COLO668 (cell line): Measurements from ENCODE around the gene ERI2.

Experiments
- DNase-seq: peaks from one replicate; lab custom pipeline; 2025; ENCODE audit not compliant: unreplicated experiment; lab: John Stamatoyannopoulos, UW

ERI2 gene, protein sequence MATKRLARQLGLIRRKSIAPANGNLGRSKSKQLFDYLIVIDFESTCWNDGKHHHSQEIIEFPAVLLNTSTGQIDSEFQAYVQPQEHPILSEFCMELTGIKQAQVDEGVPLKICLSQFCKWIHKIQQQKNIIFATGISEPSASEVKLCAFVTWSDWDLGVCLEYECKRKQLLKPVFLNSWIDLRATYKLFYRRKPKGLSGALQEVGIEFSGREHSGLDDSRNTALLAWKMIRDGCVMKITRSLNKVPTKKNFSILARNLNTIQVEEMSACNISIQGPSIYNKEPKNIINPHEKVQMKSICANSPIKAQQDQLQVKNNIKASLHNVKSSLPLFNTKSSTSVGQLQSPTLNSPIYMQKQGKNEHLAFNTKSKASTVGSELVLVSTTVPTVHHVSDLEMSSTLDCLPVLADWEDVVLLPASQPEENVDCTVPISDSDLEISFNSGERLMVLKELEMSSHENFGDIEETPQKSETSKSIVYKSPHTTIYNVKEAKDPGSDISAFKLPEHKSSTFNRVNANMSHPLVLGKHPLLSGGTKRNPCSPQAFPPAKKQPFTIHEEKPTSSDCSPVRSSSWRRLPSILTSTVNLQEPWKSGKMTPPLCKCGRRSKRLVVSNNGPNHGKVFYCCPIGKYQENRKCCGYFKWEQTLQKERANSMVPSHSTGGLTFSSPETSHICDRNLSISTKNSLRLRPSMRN

DNA sequence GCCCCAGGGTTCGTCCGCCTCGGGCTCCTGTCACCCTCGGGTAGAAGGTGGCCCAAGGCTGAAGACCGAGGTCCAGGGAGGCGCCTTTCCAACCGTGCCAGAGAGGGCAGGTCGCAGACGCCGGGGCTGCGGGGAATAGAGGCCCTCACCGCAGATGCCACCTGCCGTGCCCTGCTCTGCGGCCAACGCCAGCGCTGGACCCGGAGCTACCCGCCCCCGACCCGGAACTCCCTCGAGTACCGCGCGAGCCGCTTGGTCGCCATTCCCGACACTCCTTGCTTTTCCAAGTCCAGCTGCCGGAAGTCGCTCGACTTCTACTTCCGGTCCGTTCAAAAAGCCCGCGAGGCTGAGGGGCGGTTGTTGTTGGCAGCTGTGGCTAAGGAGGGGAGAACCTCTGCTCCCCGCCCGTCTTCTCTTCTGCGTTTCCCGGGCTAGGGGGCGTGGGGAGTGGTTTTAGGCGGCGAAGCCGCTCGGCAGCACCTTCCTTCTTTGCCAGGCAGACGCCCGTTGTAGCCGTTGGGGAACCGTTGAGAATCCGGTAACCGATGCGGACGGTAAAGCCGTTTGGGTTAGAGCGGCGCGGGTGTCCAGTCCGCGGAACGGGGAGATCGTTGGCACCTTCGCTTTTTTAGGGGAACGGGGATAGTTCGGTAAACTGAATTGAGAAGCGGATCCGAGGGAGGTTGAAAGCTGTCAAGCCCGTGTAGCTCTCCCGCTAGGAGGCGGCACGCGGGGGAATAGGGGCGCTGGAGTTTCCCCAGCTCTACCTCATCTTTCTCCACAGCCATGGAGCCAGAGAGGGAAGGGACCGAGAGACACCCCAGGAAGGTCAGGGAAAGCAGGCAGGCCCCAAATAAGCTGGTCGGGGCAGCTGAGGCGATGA, at the start of gene ERI2, which contains the start of gene REXO5:
TSS of gene ERI2 (minus strand) at position 305 of the 883 bp plus-strand sequence. CDS start at position 263, 42 bp downstream.
TSS of gene REXO5 (plus strand) at position 360 of the 883 bp plus-strand sequence. CDS start at position 787, 427 bp downstream.
- peak; percentile 96 for DNase-seq

DNA sequence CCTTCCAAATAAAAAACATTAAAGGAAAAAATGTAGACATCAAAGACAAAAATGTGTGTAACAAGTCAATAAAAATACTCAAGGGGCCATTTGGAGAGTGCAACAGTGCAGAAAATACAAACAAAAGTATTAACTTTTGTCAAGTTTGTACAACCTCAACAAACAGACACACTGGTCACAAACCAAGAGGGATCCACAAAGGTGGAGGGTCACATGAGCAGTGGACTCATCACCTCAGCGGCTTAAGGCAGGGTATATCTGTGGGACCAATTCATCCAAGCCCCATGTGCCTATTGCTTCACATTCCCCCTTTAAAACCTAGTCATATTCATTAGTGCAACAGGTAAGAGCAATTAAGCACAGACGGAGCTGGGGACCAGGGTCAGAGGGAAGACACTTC, 48.7 kb upstream of the ERI2 start:
- no peak for DNase-seq

DNA sequence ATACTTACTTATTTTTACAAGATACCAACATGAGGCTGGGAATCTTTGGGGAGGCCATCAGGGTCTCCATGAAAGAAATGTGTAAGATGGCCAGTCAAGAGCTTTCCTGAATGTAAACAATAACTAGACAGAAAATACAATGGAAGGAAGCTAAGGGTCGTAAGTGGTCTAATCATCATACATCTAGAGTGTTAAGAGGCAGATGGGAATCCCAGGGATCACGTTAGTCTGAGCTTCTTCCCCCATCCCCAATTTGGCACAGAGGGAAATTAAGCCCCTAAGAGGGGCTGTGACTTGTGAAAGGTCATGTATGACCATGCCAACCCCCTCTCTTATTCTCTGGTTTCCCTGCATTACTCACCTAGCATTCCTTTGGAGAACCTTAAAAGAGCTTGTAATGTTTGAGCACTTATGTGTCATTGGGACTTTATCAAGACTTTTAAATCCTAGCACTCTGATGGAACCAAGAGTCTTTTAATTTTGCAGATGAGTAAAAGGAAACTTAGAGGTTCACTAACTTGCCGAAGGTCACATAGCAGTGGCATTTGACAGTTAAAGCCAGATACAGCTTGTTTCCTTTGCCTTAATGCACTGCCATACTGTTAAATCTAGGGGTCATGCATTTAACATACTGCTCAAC, 47.8 kb upstream of the ERI2 start:
- no peak for DNase-seq

DNA sequence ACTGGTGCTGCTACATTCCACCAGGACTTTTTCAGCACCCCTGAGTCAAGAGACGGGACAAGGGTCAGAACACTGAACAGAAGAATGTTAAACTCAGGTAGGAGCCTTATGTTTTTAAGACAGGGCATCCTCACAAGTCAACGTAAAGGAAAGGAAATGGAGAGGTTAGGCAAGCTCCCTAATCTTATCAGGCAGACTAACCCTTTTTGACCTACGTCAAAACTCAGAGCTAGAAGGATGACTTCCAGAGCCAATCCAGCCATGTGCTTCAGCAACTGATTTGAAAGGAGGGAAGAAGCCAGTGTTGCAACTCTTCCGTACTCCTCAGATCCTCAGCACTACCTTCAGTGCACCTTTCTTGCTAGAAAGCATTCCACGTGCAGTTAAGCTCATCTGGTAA, 46.9 kb upstream of the ERI2 start:
- no peak for DNase-seq

DNA sequence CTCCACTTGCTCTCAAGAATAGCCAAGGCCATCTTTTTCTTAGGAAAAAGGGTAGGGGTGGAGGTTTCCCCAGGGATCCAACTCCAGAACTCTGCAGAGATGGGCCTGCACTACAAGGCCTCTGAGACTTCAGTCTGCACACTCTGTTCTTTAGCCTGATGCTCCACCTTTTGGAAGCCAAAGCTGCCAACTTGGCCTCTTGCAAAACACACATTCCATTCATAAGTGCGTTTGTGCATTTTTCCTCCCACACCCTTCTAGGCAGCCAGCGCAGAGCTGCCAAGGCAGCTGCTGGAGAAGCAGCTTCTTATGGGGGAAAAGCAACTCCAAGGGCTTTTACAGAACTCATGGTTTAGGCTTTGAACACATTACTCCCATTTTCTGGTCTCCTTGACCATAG, 45.3 kb upstream of the ERI2 start:
- no peak for DNase-seq

DNA sequence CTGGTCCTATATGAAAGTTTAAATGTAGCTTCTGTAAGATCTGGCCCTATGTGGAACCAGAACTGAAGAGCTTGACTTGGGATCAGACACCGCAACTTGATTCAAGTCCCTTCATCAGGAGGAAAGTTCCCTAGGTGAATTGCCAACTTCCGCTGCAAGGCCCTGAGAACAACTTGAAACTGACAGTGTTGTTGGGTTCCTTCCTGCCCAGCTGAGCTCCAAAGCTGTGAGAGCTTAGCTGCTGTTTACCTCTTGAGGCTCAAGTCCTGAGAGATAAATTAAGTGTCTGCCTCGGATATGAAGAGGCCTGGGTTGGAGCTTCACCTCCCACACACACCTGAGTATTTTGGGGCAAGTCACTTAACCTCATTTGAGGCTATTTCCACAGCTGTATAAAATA, 44.7 kb upstream of the ERI2 start:
- DNase-seq, result no peak

DNA sequence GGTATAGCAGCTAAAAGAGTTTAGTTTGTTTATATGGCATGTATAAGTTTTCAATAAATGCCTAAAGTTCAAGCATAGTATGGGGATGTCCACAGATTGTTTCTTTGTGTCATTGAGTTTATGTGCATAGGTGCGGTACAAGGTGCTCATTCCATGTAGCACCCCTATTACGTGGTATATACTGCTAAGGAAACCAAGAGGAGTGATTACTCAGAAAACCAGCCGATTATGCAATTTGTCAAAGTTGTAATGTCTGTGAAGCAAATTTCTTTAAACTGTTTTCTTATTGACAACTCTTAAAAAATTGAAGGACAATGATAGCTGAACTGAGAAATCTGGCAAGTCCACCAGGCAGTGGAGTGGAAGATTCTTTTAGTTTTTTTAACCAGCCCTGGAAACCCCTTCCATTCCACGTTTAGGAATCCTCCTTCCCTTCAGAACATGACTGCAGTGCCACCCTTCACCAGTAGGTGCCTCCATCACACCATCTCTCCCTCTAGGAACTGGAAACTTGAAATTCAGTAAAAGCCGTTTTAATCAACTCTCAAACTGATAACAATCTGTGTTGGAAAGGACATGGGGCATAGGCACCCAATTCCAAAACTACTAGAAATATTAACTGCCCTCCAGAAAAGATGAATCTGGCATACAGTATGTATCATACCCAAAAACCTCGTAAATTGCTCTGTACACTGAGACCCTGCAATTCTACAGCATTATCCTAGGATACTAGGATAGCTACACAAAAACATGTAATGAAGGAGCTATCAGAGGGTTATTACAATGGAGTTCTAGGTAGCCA, 43.5 kb upstream of the ERI2 start:
- peak; percentile 51 for DNase-seq

DNA sequence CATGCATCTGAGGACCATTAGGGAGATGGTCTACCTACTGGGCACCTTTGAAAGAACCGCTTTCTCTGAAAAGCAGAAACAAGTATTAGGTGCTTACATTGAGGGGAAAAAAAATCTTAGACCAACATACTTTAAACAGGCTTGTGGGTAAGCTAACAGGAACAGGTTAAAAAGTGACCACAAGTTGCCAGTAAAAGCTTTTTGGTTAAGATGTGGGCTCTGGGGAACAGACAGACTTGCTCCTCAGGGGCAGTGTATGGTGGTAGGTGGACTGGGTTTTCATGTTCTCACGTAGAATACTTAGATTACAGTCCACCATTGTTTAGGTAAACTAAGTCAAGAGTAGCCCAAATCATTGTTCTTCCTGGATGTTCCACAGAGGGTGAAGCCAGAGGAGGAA, 41.3 kb upstream of the ERI2 start:
- no peak for DNase-seq

DNA sequence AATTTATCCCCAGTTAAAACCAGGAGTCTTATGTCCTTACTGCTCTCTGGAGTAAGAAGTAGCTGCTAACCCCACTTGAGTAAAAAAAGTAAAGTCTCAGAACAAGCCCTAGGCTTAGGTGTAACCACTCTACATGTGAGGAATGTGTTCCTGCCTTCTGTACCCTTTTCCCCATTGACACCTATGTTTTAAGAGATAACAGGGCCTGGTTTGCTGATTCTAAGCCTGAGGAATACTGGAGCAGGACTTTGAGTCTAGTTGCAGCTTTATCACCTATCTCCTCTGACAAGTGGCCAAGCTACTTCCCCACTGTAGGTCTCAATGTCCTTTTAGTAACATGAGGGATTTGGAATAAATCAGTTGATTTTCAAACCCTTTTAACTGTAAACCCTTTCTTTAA, 40.3 kb upstream of the ERI2 start:
- no peak for DNase-seq

DNA sequence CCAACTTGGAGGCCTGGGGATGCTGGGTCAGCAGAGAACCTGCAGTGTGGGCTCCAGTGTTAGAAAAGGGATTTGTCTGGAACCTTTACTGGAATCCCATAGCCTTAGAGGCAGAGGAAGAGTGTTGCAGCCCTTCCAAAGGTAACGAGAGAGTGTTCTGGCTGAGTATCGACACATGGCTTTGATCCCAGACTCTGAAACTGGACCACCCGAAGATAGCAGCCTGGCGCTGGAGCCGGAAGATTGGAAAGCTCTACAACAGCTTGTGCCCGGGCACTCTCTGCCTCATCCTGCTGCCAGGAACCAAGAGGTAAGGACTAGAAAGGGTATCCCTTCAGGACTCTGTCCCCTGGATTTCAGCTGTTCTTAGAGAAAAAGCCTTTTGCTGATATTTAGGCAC, 39.8 kb upstream of the ERI2 start:
- no peak for DNase-seq

DNA sequence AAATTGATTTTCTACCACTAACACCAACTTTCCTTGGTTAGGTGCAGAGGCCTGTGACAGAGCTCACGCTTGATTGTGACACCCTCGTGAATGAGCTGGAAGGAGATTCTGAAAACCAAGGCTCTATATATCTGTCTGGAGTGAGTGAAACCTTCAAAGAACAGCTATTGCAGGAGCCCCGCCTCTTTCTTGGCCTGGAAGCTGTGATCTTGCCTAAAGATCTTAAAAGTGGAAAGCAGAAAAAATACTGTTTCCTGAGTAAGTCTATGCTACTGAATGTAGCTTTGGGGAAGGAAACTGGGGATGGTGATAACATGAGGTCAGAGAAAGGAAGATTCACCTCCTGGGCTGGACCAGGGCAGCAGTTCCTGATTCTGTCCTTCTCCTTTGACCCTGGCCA, 38.3 kb upstream of the ERI2 start:
- no peak for DNase-seq

DNA sequence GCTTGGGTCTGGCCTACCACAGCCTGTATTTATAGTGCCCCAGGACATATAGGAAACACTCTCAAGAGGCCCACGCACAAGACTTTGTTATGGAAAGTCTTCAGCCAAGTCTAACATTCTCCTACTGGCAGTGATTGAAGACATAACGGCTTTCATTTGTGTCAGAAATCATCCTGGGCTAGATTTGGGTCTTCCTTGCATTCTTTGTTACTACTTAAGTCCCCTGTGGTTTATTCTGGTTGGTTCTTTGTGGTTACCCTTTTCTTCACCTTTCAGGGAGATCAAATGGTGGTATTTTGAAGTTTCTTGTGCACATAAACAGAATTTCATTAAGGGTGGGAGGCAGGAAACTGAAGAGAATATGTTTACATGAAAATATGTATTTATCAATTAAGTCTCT, 37.8 kb upstream of the ERI2 start:
- DNase-seq, result no peak

DNA sequence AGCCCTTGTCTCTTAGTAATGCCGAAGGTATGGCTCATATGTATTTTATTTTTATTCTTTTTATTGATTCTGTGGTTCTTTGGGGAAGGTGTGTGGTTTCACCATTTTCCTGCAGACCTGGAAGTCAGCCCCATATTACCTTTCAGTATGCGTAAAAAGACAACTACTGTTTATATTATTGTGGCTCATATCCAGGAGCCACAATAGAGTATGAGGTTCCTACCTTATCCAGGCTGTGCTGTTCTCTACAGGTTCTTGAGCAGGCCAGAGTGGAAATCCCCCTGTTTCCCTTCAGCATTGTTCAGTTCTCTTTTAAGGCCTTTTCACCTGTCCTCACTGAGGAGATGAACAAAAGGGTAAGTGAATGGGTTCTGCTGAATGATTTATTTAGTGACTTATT, 33.2 kb upstream of the ERI2 start:
- DNase-seq, result no peak

DNA sequence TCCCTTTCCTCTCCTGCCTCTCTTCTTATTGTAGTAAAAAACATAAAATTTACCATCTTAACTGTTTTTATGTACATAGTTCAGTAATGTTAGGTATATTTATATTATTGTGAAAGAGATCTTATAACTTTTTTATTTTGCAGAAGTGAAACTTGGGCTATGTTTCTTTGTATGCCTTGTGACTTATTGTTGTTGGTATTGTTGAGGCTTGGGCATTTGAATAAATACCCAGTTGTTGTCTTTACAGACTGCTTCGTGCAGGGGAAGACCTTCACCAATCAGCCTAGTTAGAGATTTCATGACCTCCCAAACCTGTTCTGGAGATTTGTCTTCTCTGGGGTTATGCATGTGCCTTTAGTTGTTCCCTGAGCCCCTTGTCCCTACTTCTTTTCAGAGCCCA, 32.0 kb upstream of the ERI2 start:
- DNase-seq, result no peak

DNA sequence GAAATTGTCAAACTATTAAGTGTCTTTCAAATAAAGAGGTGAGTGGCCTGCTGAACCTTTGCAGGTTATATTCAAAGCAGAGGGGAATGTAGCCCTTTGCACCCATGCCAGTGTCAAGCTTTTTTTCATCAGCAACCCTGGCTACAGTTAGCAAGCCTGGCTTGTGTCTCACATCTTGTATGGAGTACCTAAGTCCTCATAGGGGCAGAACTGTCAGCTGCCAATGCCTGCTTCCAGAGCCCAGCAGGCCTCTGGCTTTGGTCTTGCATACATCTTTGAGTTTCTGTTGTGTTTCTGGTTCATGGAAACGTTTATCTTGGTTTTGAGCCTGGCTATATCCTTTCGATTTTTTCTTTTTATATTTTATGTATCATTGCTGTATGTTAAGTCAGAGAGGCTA, 26.8 kb upstream of the ERI2 start:
- no peak for DNase-seq

DNA sequence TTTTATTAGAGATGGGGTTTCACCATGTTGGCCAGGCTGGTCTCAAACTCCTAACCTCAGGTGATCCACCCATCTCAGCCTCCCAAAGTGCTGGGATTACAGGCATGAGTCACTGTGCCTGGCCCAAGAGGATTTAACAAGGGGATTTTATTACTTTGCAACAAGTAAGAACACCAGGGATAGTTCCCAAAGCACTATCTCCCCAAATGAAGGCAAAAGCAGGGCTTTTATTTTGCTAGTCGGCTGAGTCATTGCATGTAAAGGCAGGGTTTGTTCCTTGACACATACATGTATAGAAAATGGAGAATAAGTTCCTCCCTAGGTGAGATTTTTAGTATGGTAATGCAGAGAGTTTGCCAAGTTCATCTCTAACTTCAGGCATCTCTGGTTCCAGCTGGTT, 24.1 kb upstream of the ERI2 start:
- DNase-seq, result no peak

DNA sequence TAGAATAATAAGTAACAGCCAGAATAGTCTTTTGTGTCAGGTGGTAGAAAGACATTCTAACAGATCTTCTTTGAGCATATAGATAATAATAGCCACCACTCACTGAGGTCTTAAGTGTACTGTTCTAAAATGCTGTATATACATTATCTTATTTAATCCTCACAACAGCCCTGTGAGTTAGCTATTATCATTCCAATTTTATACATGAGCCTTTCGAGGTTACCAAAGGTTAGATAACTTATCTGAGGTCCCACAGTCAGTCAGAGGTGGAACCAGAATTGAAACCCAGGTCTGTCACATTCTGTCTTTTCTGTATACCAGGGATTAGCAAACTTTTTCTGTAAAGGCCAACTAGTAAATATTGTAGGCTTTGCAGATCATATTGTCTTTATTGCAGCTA, 23.3 kb upstream of the ERI2 start:
- DNase-seq, result no peak

DNA sequence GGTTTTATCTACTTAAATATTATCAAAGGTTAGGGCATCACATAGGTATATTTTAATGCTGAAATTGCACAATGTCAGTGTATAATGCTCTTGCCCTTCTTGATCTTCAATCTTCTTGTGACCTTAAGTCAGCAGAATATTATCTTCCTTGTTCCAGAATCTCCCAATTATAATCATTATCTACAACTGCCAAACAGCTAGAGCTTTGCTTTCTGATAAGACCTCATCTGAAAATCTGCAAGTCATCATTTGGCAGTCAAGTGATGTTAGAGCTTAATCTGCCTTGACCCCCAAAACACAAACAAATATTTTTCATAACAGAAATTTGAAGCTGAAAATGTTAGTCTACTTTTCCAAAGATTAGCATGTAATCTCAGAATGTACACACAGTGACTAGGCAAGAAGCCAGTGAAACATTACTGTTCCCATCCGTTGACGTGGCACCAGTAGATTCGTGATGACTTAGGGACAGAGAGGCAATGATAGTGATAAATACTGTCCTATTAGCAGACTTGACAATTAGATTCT, 19.8 kb upstream of the ERI2 start:
- DNase-seq, result no peak

DNA sequence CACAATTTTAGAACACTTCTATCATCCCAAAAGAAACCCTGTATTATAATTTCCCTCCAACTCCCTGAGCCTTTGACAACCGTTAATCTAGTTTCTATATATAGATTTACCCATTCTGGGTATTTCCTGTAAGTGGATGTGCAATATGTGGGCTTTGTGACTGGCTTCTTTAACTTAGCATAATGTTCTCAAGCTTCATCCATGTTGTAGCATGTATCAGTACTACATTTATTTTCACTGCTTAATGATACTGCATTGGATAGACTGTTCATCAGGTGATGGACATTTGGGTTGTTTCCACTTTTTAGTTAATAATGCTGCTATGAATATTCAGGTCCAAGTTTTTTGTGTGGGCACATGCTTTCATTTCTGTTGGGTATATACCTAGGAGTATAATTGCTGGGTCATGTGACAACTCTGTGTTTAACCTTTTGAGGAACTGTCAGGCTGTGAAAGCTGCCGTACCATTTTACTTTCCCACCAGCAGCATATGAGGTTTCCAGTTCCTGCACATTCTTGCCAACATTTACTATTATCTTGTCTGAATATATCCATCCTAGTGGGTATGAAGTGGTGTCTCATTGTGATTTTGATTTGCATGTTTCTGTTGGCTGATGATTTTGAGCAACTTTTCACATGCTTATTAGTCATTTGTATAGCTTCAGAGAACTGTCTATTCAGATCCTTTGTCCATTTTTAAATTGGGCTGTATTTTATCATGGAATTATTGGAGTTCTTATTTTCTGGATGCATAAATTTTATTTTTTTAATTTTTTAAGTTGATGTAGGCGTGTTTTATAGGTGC, 16.5 kb upstream of the ERI2 start:
- no peak for DNase-seq
